Mucosa of descending colon (tissue), 3 donors: Measurements from ENCODE around the gene APLF. TPM values are rescaled to one million over a fixed set of nuclear protein-coding genes. Genes with fewer than 3 reads are reported as not detected.

Experiments used
- ATAC-seq: fragments of 200-7000 bp; cut with Tn5 transposase; one replicate; pipeline ENCODE4 v1.9.1; 2020; ENCODE audit warnings: mild to moderate bottlenecking, moderate library complexity
- DNase-seq, 3 donors: peaks; one replicate each; pipeline ENCODE4 v3.0.0-alpha.2; 2020
- H3K36me3 ChIP-seq: fragments of 200-600 bp; one replicate; pipeline ENCODE4 v1.8.0; 2021; ENCODE audit warnings: low read depth, mild to moderate bottlenecking
- H3K4me1 ChIP-seq: fragments of 200-600 bp; one replicate; pipeline ENCODE4 v1.8.0; 2021; ENCODE audit warnings: low read depth, mild to moderate bottlenecking
- H3K4me3 ChIP-seq: fragments of 200-600 bp; one replicate; pipeline ENCODE4 v1.8.0; 2021; ENCODE audit warnings: mild to moderate bottlenecking
- H3K9me3 ChIP-seq: fragments of 200-600 bp; one replicate; pipeline ENCODE4 v1.8.0; 2021; ENCODE audit warnings: mild to moderate bottlenecking
- CTCF ChIP-seq: fragments of 200-600 bp; IDR thresholded peaks from one replicate; pipeline ENCODE4 v1.8.0; 2022; ENCODE audit warnings: antibody characterized with exemption, mild to moderate bottlenecking
- intact Hi-C, 2 donors: fragments of 100-400 bp; cut with DNase I in 1 of 2; cut with micrococcal nuclease in 1 of 2; formaldehyde crosslinking; loops; one replicate each; pipeline versions ENCODE4 v1.11.0 to v1.11.1; 2022; cut with DNase I, micrococcal nuclease
- total RNA-seq, 3 donors: library from RNA; stranded (reverse); fragmentation: NEBNext Ultra II Directional in 2 of 3; extraction: Animal tissue kit (Norgen Biotek cat#: 25700) in 2 of 3; gene quantifications; one replicate each; pipeline versions ENCODE4 v1.2.1 to v1.2.4, GENCODE V29; 2021 to 2023
- donor health status: DM: no; HTN: no; CAD: no; lungs with moderate emphysema.
- donor health status: DM: no; HTN: no; CAD: no.
- donor health status: DM: no; HTN: yes; CAD: no.

Gene APLF
- total RNA-seq, 3 donors from 2014 or later: 1.9 to 9.7 (median 2.7) TPM

DNA sequence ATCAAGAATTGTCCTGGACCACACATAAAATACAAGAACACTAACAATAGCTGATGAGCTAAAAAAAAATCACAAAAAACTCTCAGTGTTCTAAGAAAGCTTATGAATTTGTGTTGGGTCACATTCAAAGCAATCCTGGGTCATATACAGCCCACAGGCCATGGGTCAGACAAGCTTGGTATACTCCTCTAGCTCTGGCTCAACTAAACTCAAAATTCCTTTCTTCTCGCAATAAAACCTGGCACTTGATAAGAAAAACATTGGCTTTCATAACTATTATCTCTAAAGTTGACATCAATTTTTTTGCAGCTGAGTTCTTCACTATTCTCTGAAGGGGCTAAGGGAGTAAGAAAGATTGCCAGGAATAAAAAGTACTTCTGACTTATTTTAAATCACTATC, 38.6 kb upstream of the APLF start:
- no peak for TF ChIP-seq CTCF
- intact Hi-C loops: loop anchor here in 1 of 2 donors (10.0 kb wide), 1 partner anchor 54 kb away; no protein-coding TSS in a partner anchor
- no peak overlapping the region for H3K4me3 ChIP-seq
- H3K36me3 ChIP-seq: no peaks in the 10 kb centered on the region
- no peak for ATAC-seq
- no peaks in the 10 kb centered on the region for H3K9me3 ChIP-seq
- no peak for DNase-seq
- no peaks in the 10 kb centered on the region for H3K4me1 ChIP-seq

- no peak for ATAC-seq
- Histone ChIP-seq H3K9me3 (no peaks in the 10 kb centered on the region), H3K4me3 (no peak overlapping the region), H3K36me3 (no peaks in the 10 kb centered on the region), H3K4me1 (no peaks in the 10 kb centered on the region)
- intact Hi-C loops: loop anchor here in 1 of 2 donors (10.0 kb wide), 1 partner anchor 55 kb away; no protein-coding TSS in a partner anchor
- DNase-seq: no peak
- TF ChIP-seq CTCF: no peak
Observed at GRCh38 chr2:68429311-68429826, 38.0 kb upstream of the APLF start.

- TF ChIP-seq CTCF: no peak
- intact Hi-C loops: no loop called here
- Histone ChIP-seq H3K9me3 (no peaks in the 10 kb centered on the region), H3K36me3 (no peaks in the 10 kb centered on the region), H3K4me1 (no peaks in the 10 kb centered on the region), H3K4me3 (no peak overlapping the region)
- ATAC-seq (no peak), DNase-seq (no peak)
Observed at GRCh38 chr2:68431316-68431972, 35.9 kb upstream of the APLF start.

DNA sequence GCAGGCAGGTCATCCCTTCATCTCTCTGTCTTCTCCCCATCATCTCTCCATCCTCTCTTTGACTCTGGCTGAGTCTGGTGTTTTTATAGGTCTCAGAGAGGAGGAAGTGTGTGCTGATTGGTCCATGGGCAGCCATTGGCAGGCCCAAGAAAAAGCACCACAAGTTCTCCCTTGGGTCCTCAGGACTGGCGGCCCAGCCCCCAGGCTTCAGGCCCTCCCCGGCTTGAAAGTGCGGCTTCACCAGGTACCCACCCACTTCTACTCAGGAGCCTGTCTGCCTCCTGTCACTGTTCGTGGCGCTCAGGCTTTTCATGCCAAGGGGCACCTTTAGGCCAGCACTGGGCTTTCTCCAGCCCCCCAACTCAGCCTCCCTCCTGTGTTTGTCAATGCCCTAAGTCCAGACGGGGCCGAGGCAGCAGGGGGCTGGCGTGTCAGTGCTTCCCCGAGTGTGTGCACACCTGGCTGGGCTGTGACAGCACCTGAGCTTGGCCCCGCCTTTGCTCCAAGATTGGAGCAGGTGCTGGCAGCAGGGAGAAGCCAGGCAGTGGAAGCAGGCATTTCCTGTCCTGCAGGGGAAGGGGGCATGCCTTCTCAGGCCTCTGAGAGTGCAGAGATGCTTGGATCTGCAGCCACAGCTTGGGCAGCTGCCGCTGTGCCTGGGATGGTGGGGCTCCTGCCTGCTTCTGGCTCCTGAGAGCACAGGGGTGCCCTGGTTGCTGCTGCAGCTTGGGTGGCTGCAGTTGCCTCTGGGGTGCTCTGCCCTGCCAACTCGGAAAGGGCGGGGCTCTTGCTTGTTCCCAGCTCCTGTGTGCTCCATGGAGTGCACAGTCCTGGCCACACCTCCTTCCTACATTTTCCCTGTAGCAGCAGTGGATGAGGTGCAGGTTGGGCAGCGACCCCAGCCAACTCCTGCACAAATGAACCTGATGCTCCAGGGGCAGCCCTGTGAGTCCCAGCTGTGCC, 34.4 kb upstream of the APLF start:
- no peak for TF ChIP-seq CTCF
- H3K4me1 ChIP-seq: no peaks in the 10 kb centered on the region
- no peak overlapping the region for H3K4me3 ChIP-seq
- peak; percentile 31 to 55 (median 45) for DNase-seq
- H3K36me3 ChIP-seq: no peaks in the 10 kb centered on the region
- peak; percentile 86 for ATAC-seq
- no peaks in the 10 kb centered on the region for H3K9me3 ChIP-seq
- intact Hi-C loops: no loop called here

DNA sequence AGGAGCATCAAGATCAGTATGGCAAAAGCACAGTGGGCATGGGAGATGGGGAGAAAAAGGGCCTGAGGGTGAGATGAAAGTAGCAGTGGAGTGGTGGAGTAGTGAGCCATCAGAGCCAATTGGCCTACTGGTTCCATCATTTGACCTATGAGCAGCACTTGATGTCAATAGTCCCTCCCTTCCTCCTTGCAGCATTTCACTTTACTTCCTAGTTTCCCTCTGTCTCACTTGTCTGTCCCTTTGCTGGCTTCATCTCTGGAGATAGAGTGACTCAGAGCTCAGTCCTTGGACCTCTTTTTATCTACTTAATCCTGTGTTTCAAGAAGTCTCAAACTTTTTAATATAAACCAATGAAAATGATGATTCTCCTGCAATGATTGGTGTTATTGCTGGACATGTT, 32.4 kb upstream of the APLF start:
- no peak overlapping the region for H3K4me3 ChIP-seq
- intact Hi-C loops: no loop called here
- ATAC-seq (peak; percentile 18), DNase-seq (no peak)
- no peaks in the 10 kb centered on the region for H3K4me1 ChIP-seq
- no peaks in the 10 kb centered on the region for H3K9me3 ChIP-seq
- TF ChIP-seq CTCF: no peak
- no peaks in the 10 kb centered on the region for H3K36me3 ChIP-seq
